K562 (cell line): ENCODE results near the gene ARRDC5. TPM values are rescaled to one million over a fixed set of nuclear protein-coding genes. Genes with fewer than 3 reads are reported as not detected.
A peak's percentile ranks its signal among the peaks of the same experiment; 100 is the strongest.

Experiments used
- ATAC-seq: fragments of 200-7000 bp; cut with Tn5 transposase; 3 replicates; pipeline ENCODE4 v1.9.1; 2020; ENCODE audit warnings: moderate library complexity
- BruUV-seq: library from RNA; stranded (reverse); fragments of 400-500 nt; replicated peaks from 2 replicates; lab custom pipeline; 2021; lab: Mats Ljungman, UMichigan
- CTCF ChIA-PET: fragments of 300-600 bp; formaldehyde crosslinking; extraction: SDS; loops from one replicate; lab custom pipeline; 2021; ENCODE audit warnings: low intra/inter-chr PET ratio; lab: Yijun Ruan, JAX
- POLR2A ChIA-PET: fragments of 300-600, 350-650 bp; sonication (Branson Sonifier 250); formaldehyde crosslinking; extraction: SDS; loops from one replicate; lab custom pipeline; 2021; ENCODE audit warnings: antibody characterized with exemption, inconsistent platforms; lab: Yijun Ruan, JAX
- DNase-seq, 4 experiments: peaks; one replicate each; pipeline versions ENCODE4 v3.0.0 to v3.0.0-alpha.2; 2011 to 2018; ENCODE audit warnings: low spot score in 3 of 4, mixed read lengths in 3 of 4; ENCODE audit errors: extremely low read depth in 1 of 4
- FAIRE-seq: peaks from 2 replicates; lab custom pipeline; 2011; peaks lifted over from hg19 to GRCh38; lab: Jason Lieb, UNC
- H2AFZ ChIP-seq: 2 replicates; pipeline ENCODE4 v1.6.0; 2011; ENCODE audit warnings: low read depth, low read length, control low read depth, inconsistent platforms
- H3K27ac ChIP-seq: fragments of 200-600 bp; 3 replicates; pipeline ENCODE4 v1.8.0; 2011; ENCODE audit warnings: low read depth, mild to moderate bottlenecking, control low read depth, inconsistent platforms, low read length, moderate library complexity, mixed read lengths; ENCODE audit errors: extremely low read depth
- H3K27me3 ChIP-seq, 2 experiments: fragments of 300-600 bp in 1 of 2; 2 replicates in 1 of 2; 3 replicates in 1 of 2; pipeline versions ENCODE4 v1.6.0 to v1.8.0; 2011; ENCODE audit warnings: inconsistent platforms in 2 of 2, low read length in 2 of 2, mild to moderate bottlenecking in 1 of 2, mixed read lengths in 1 of 2, moderate library complexity in 1 of 2; ENCODE audit not compliant: control insufficient read depth in 2 of 2, insufficient read depth in 2 of 2
- H3K36me3 ChIP-seq: fragments of 300-600 bp; 3 replicates; pipeline ENCODE4 v1.8.0; 2011; ENCODE audit warnings: mild to moderate bottlenecking, low read length, inconsistent platforms; ENCODE audit not compliant: control insufficient read depth, insufficient read depth
- H3K4me1 ChIP-seq, 2 experiments: fragments of 200-600 bp in 1 of 2; replicated peaks in 1 of 2; 2 replicates in 1 of 2; 3 replicates in 1 of 2; pipeline versions ENCODE4 v1.5.1 to v1.8.0; 2011; ENCODE audit warnings: inconsistent platforms in 2 of 2, low read length in 2 of 2, mild to moderate bottlenecking in 1 of 2, mixed read lengths in 1 of 2, moderate library complexity in 1 of 2; ENCODE audit not compliant: control insufficient read depth in 2 of 2, insufficient read depth in 2 of 2
- H3K4me2 ChIP-seq: 2 replicates; pipeline ENCODE4 v1.6.1; 2011; ENCODE audit warnings: low read length, control low read depth, inconsistent platforms, mixed read lengths; ENCODE audit not compliant: insufficient read depth
- H3K4me3 ChIP-seq: fragments of 200-600 bp; sonication (generic), shearing (Covaris generic); 2 replicates; pipeline ENCODE4 v1.5.1; 2016; ENCODE audit warnings: control low read depth, inconsistent platforms
- H3K79me2 ChIP-seq: fragments of 200-600 bp; 3 replicates; pipeline ENCODE4 v1.8.0; 2011; ENCODE audit warnings: low read length, inconsistent platforms; ENCODE audit not compliant: control insufficient read depth, insufficient read depth
- H3K9ac ChIP-seq, 2 experiments: 2 replicates each; pipeline versions ENCODE4 v1.6.0 to v1.6.1; 2011; ENCODE audit warnings: low read depth in 2 of 2, low read length in 2 of 2, control low read depth in 1 of 2, inconsistent platforms in 1 of 2, mild to moderate bottlenecking in 1 of 2, mixed read lengths in 1 of 2; ENCODE audit not compliant: insufficient read depth in 1 of 2
- H3K9me1 ChIP-seq: one replicate; pipeline ENCODE4 v1.6.0; 2011; ENCODE audit warnings: inconsistent platforms, mild to moderate bottlenecking, low read length, moderate library complexity; ENCODE audit not compliant: control insufficient read depth, insufficient read depth
- H3K9me3 ChIP-seq: replicated peaks from 2 replicates; pipeline ENCODE4 v1.5.1; 2011; ENCODE audit warnings: low read depth, low read length, inconsistent platforms; ENCODE audit not compliant: control insufficient read depth, insufficient read depth
- H4K20me1 ChIP-seq: replicated peaks from 2 replicates; pipeline ENCODE4 v1.6.1; 2011; ENCODE audit warnings: low read length, inconsistent platforms, mixed read lengths; ENCODE audit not compliant: control insufficient read depth, insufficient read depth
- ADNP ChIP-seq: fragments of 200-800 bp; sonication (Bioruptor generic); IDR thresholded peaks from 2 replicates; pipeline ENCODE4 v1.6.1; 2016; ENCODE audit warnings: missing genetic modification characterization, missing compliant biosample characterization
- BCOR ChIP-seq: fragments of 450-650 bp; IDR thresholded peaks from 2 replicates; pipeline ENCODE4 v1.6.1; 2016
- CBX5 ChIP-seq: IDR thresholded peaks from 2 replicates; pipeline ENCODE4 v1.6.1; 2014; ENCODE audit warnings: low read depth, borderline replicate concordance
- CHD2 ChIP-seq: IDR thresholded peaks from 2 replicates; pipeline ENCODE4 v1.6.1; 2011; ENCODE audit warnings: low read depth, low read length
- DEAF1 ChIP-seq: fragments of 450-650 bp; formaldehyde crosslinking; IDR thresholded peaks from 2 replicates; pipeline ENCODE4 v1.4.0; 2020; ENCODE audit warnings: mild to moderate bottlenecking, moderate library complexity
- GTF2A2 ChIP-seq: IDR thresholded peaks from 2 replicates; pipeline ENCODE4 v1.6.1; 2016; ENCODE audit warnings: mild to moderate bottlenecking, missing genetic modification characterization, missing compliant biosample characterization
- HDAC1 ChIP-seq, 2 experiments: fragments of 450-650 bp; IDR thresholded peaks; 2 replicates each; pipeline ENCODE4 v1.6.1; 2016 to 2017; ENCODE audit warnings: inconsistent platforms in 1 of 2, mild to moderate bottlenecking in 1 of 2, moderate library complexity in 1 of 2
- HDAC2 ChIP-seq: fragments of 450-650 bp; IDR thresholded peaks from 2 replicates; pipeline ENCODE4 v1.6.1; 2016; ENCODE audit warnings: mild to moderate bottlenecking
- HDGF ChIP-seq: fragments of 450-650 bp; IDR thresholded peaks from 2 replicates; pipeline ENCODE4 v1.6.1; 2016
- KDM1A ChIP-seq, 2 experiments: fragments of 450-650 bp; IDR thresholded peaks; 2 replicates each; pipeline ENCODE4 v1.6.1; 2016; ENCODE audit warnings: mild to moderate bottlenecking in 2 of 2
- MCM2 ChIP-seq: fragments of 450-650 bp; IDR thresholded peaks from 2 replicates; pipeline ENCODE4 v1.6.1; 2017; ENCODE audit warnings: low read depth, mild to moderate bottlenecking
- NFE2 ChIP-seq: IDR thresholded peaks from 2 replicates; pipeline ENCODE4 v1.6.1; 2014; ENCODE audit warnings: antibody characterized with exemption, low read depth
- NFIC ChIP-seq: fragments of 450-650 bp; IDR thresholded peaks from 2 replicates; pipeline ENCODE4 v1.6.1; 2017; ENCODE audit warnings: mild to moderate bottlenecking, inconsistent platforms
- PHF20 ChIP-seq: fragments of 450-650 bp; IDR thresholded peaks from 2 replicates; pipeline ENCODE4 v1.6.1; 2018; ENCODE audit not compliant: partially characterized antibody
- PTBP1 ChIP-seq: fragments of 200-400 bp; formaldehyde crosslinking; IDR thresholded peaks from 2 replicates; pipeline ENCODE4 v1.6.1; 2017; ENCODE audit warnings: low read depth, low read length
- RBM25 ChIP-seq: fragments of 200-400 bp; formaldehyde crosslinking; IDR thresholded peaks from 2 replicates; pipeline ENCODE4 v1.6.1; 2018; ENCODE audit warnings: low read length, low read depth, moderate library complexity; ENCODE audit not compliant: severe bottlenecking
- SAP30 ChIP-seq: fragments of 200-600 bp; sonication (generic); IDR thresholded peaks from 2 replicates; pipeline ENCODE4 v1.6.1; 2012; ENCODE audit warnings: borderline replicate concordance, low read depth, mild to moderate bottlenecking, moderate library complexity, low read length, control low read depth, inconsistent platforms; ENCODE audit not compliant: insufficient read depth, poor library complexity, severe bottlenecking
- SMARCA5 ChIP-seq: fragments of 450-650 bp; IDR thresholded peaks from 2 replicates; pipeline ENCODE4 v1.6.1; 2016
- USF2 ChIP-seq: sonication (generic); formaldehyde crosslinking; IDR thresholded peaks from 2 replicates; pipeline ENCODE4 v1.5.0; 2020; ENCODE audit warnings: missing genetic modification reagents
- ZBTB1 ChIP-seq: sonication (generic); formaldehyde crosslinking; IDR thresholded peaks from 2 replicates; pipeline ENCODE4 v1.8.1; 2023; ENCODE audit warnings: missing genetic modification reagents, low read depth, mild to moderate bottlenecking, borderline replicate concordance
- ZFP36 ChIP-seq: fragments of 150-350 bp; IDR thresholded peaks from 2 replicates; pipeline ENCODE4 v1.6.1; 2018; ENCODE audit warnings: low read length, low read depth; ENCODE audit not compliant: partially characterized antibody
- ZNF121 ChIP-seq: sonication (generic); formaldehyde crosslinking; conservative IDR thresholded peaks from 2 replicates; pipeline ENCODE4 v1.8.0; 2022; ENCODE audit warnings: missing genetic modification reagents
- ZNF23 ChIP-seq: fragments of 250-450 bp; sonication (Bioruptor Pico); IDR thresholded peaks from 2 replicates; pipeline ENCODE4 v1.4.0; 2020; ENCODE audit warnings: mild to moderate bottlenecking
- ZNF24 ChIP-seq: fragments of 450-650 bp; IDR thresholded peaks from 2 replicates; pipeline ENCODE4 v1.6.1; 2016
- ZNF282 ChIP-seq: sonication (generic); formaldehyde crosslinking; IDR thresholded peaks from 2 replicates; pipeline ENCODE4 v1.8.1; 2023; ENCODE audit warnings: missing genetic modification reagents
- ZNF316 ChIP-seq: fragments of 450-650 bp; IDR thresholded peaks from 2 replicates; pipeline ENCODE4 v1.6.1; 2016
- ZNF699 ChIP-seq: fragments of 250-450 bp; sonication (Bioruptor Pico); IDR thresholded peaks from 2 replicates; pipeline ENCODE4 v1.8.0; 2021; ENCODE audit warnings: mild to moderate bottlenecking, moderate library complexity; ENCODE audit not compliant: insufficient replicate concordance
- WGBS: fragments of 100-300 bp; shearing (Covaris generic); methylation state at CpG from one replicate; pipeline ENCODE4 v1.1.6; 2016; ENCODE audit warnings: low coverage, mixed read lengths; ENCODE audit not compliant: insufficient coverage; ENCODE audit errors: missing lambda C conversion rate; 5-methylcytosine and 5-hydroxymethylcytosine counted together
- in situ Hi-C: fragments of 300-500 bp; cut with MboI; formaldehyde crosslinking; loops from 4 replicates; pipeline ENCODE4 v1.15.0; 2018; ENCODE audit warnings: inconsistent platforms, mixed read lengths
- intact Hi-C: fragments of 100-400 bp; cut with micrococcal nuclease; formaldehyde crosslinking; loops from 2 replicates; pipeline ENCODE4 v1.14.2; 2022
- polyA plus RNA-seq, 8 experiments: library from polyadenylated mRNA; depleted of rRNA in 4 of 8; stranded (reverse) in 5 of 8; unstranded in 3 of 8; fragments of >200 nt; fragmentation: Nextera tagmentation in 2 of 8; fragmentation: Illumina TruSeq in 1 of 8; extraction: Ambion mirVana in 2 of 8; extraction: Trizol in 1 of 8; gene quantifications; 2 replicates each; pipeline versions ENCODE4 v1.2.1 to v1.2.3, GENCODE V29; 2011 to 2014; ENCODE audit warnings: inconsistent platforms in 1 of 8, missing spikeins in 1 of 8
- total RNA-seq, 7 experiments: library from RNA; depleted of rRNA in 6 of 7; stranded (reverse); fragments of >200 nt in 6 of 7; fragmentation: Illumina TruSeq in 2 of 7; extraction: Trizol in 2 of 7; gene quantifications; 2 replicates each; pipeline versions ENCODE4 v1.2.1 to v1.2.3, GENCODE V29; 2011 to 2021; ENCODE audit warnings: low replicate concordance in 1 of 7

ARRDC5 gene
- total and polyA plus RNA-seq, 9 of the 15 experiments (the other 6 are each of a cell fraction or from before 2014, with no cell fraction given), result not detected

- FAIRE-seq, result no peak
- WGBS, result 73% methylated on average over 2 of the region's 3 CpGs
- TF ChIP-seq HDAC2, result peak; percentile 70; the same call in 1 of the 2 replicates
- TF ChIP-seq BCOR, result peak; percentile 97
- no peak for TF ChIP-seq CHD2
- TF ChIP-seq DEAF1, result no peak
- TF ChIP-seq ZBTB1, result no peak
- TF ChIP-seq GTF2A2 (tag), result no peak
- no peak for TF ChIP-seq USF2
- TF ChIP-seq RBM25, result peak; percentile 95
- no peak for TF ChIP-seq ZNF316
- TF ChIP-seq MCM2, result no peak
- no peak for TF ChIP-seq ZNF23 (CRISPR knock-in tag)
- TF ChIP-seq SMARCA5, result peak; percentile 93
- no peak for TF ChIP-seq ZNF699 (CRISPR knock-in tag)
- peak; percentile 96 for TF ChIP-seq ZFP36
- no peak for TF ChIP-seq CBX5
- TF ChIP-seq ZNF24, result peak; percentile 28; the same call in 1 of the 2 replicates
- TF ChIP-seq HDAC1 (IDR thresholded peaks at IDR 0.05), result peak in 1 of 2 experiments; percentile 28; a peak in 1 of 4 replicates
- peak; percentile 94 for TF ChIP-seq PTBP1
- TF ChIP-seq HDGF, result 0 out of 2 replicates have a peak, but pooled peaks have one; percentile 30
- TF ChIP-seq ZNF121 (CRISPR knock-in tag), result peak; percentile 41; the same call in 1 of the 2 replicates
- TF ChIP-seq ZNF282 (CRISPR knock-in tag), result no peak
- TF ChIP-seq KDM1A (IDR thresholded peaks at IDR 0.05), result peak; percentile 80 to 88
- TF ChIP-seq NFIC, result no peak
- TF ChIP-seq PHF20, result peak; percentile 29
- TF ChIP-seq ADNP (tag), result peak; percentile 81
- TF ChIP-seq NFE2, result no peak
- TF ChIP-seq SAP30, result no peak
Measured at GRCh38 chr19:4873930-4874329, 28.8 kb downstream of the ARRDC5 start.

More at GRCh38 chr19:4873930-4874329, 28.8 kb downstream of the ARRDC5 start:
- Histone ChIP-seq H3K9me3 (no peaks in the 10 kb centered on the region), H3K36me3 (no peaks in the 10 kb centered on the region), H4K20me1 (no peaks in the 10 kb centered on the region), H3K4me3 (no peak overlapping the region), H3K9ac (no peak overlapping the region), H3K4me2 (no peak overlapping the region), H2AFZ (no peak overlapping the region), H3K4me1 (peaks cover 6 to 31% of the 10 kb centered on the region in 2 experiments; a peak in 4 of 5 replicates), H3K27me3 (no peaks in the 10 kb centered on the region), H3K9me1 (no peaks in the 10 kb centered on the region), H3K79me2 (no peaks in the 10 kb centered on the region), H3K27ac (no peak overlapping the region)
- no TSS peak for BruUV-seq
- ChIA-PET CTCF (interaction anchor here (1.5 kb wide), 1 partner anchor 64 kb away, joined by 8 read pairs; no protein-coding TSS in a partner anchor), POLR2A (no interaction called here)
- intact Hi-C loops (no loop called here), in situ Hi-C loops (no loop called here)
- peak in 2 of 4 experiments; percentile 3 to 4 for DNase-seq
- ATAC-seq, result no peak
